Epithelial cell of alveolus of lung (primary cell): ENCODE data around the gene PFN3. TPM values are rescaled to one million over a fixed set of nuclear protein-coding genes. Genes with fewer than 3 reads are reported as not detected.

Source experiments
- total RNA-seq: library from RNA; depleted of rRNA; stranded (reverse); fragments of >200 nt; gene quantifications from 2 replicates; pipeline ENCODE4 v1.2.1, GENCODE V29; 2015

PFN3 gene, protein sequence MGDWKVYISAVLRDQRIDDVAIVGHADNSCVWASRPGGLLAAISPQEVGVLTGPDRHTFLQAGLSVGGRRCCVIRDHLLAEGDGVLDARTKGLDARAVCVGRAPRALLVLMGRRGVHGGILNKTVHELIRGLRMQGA
- total RNA-seq, result not detected in 2 replicates

DNA sequence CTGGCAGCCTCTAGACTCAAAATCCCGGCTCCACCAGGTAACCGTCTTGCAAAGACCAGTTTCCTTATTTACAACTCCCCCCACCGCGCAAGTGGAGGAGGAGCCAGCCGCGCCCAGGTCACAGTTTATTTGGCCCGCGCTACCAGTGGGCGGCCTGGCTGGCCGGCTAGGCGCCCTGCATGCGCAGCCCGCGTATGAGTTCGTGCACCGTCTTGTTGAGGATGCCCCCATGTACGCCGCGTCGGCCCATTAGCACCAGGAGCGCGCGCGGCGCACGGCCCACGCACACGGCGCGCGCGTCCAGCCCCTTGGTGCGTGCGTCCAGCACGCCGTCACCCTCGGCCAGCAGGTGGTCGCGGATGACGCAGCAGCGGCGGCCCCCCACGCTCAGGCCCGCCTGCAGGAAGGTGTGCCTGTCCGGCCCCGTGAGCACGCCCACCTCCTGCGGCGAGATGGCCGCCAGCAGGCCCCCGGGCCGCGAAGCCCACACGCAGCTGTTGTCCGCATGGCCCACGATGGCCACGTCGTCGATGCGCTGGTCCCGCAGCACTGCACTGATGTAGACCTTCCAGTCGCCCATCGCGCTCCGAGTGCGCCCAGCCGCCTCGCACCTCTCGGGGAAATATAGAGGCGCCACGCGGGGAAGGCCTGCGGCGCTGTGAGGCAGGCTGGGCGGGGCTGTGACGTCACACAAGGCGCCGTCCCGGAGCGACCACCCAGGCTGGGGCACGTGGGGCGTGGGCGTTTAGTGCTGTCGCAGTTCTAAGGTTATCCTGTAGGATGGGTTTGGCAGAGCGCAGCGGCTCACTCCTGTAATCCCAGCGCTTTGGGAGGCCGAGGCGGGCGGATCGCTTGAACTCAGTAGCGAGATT is at the start of gene PFN3:
TSS of gene PFN3 (minus strand) at position 665 of the 872 bp plus-strand sequence. CDS start at position 580, 85 bp downstream.

DNA sequence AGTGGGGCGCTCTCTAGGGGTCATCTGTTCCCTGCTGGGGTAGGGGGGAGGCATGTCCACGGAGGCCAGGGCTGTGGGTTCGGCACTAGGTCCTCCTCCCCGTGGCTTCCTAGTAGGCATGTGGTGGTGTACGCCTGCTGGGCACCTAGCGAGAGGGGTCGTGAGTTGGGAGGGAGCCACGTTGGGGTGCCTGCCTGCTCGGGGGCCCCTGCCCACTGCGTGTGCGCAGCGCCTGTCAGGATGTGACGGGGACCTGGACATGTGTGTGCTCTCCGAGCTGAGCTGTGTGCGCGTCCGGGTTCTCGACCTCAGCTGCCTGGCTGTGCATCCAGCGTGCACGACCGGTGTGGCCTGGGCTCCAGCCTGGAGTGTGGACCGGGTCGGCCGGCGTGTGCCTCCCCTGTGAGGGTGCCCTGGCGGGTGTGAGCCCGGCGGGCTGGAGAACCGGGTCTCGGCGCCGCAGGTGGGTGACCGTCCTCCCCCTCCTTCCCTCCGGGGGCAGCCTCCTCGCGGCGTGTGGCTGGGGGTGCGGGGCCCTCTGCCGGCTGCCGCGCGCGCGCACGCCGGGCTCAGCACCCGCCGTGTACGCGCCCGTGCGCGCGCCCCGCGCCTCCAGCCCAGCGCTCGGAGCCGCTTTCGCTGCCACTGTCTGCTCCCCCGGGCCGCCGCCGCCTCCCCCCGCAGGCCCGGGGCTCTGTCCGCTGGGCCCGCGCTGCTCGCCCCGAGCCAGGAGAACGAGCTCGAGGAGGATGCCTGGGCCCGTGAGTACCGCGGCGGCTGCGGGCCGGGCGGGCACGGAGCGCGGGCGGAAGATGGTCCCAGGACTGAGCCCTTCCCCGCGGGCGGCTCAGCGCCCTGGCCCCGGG is 46.0 kb upstream of the PFN3 start, which contains the start of gene PRR7:
TSS of gene PRR7 (plus strand) at position 615 of the 866 bp plus-strand sequence. CDS start 8,254 bp downstream, outside the sequence.

DNA sequence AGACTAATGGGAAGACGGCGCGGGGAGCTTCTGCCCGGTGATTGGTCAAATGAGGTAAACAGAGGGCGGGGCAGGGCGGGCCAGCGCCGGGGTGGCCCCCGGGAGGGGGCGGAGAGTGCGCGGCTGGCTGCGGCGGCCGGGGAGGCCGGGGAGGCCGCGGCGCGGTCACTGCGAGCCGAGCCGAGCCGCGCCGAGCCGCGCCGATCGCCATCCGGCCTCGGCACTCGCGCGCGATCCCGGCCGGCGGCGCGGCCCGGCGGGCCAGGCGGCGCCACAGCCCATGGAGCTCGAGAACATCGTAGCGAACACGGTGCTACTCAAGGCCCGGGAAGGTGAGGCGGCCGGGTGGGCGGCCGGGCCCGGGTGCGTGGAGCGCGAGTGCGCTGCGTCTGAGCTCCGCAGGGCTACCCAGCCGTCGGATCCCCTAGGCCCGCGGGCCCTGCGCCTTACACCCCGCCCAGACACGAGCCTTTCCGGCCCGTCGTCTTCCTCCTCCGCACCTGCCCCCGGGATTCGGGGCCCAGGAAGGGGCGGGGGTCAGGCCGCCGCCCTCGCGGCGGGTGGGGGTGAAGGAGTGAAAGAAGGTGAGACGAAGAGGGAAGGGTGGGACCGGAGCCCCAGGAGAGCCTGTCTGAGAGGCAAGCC is 26.2 kb upstream of the PFN3 start, which contains the start of gene GRK6:
TSS of gene GRK6 (plus strand) at position 111 of the 645 bp plus-strand sequence. CDS start at position 281, 170 bp downstream.

DNA sequence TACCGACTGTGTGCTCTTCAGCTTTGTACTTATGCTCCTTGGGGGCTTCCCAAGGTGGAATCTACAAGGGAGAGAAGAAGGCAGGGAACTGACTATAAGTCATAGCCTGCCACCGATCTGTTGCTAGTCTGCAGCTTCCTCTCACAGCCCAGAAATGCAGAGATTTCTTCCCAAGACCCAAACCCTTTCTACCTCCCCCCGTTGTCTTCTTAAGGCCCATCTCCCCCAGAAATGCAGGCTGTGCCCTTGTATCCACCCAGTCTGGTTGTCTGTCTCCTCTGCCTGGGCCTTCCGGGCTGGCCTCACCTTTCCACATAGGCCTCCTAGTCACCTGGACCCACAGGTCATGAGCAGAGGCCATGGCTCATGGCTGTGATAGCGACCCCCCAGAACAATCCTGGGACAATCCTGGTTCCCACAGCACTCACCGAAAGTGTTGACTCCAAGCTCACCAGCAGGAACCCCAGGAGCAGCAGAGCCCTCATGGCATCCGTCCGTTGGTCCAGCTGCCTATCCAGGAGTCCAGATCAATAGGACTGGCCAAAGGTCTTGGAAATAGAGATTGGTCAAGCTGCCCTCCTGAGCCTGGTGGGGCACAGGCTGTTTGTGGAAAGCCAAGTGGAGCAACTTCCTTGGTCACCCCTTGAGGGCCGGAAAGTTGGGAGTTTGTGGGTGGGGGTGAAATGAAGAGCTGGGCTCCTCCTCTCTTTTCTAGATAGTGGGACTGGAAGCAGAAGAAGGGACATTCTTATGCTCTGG is 8.8 kb upstream of the PFN3 start, which contains the start of gene F12:
TSS of gene F12 (minus strand) at position 522 of the 759 bp plus-strand sequence. CDS start at position 485, 37 bp downstream.

DNA sequence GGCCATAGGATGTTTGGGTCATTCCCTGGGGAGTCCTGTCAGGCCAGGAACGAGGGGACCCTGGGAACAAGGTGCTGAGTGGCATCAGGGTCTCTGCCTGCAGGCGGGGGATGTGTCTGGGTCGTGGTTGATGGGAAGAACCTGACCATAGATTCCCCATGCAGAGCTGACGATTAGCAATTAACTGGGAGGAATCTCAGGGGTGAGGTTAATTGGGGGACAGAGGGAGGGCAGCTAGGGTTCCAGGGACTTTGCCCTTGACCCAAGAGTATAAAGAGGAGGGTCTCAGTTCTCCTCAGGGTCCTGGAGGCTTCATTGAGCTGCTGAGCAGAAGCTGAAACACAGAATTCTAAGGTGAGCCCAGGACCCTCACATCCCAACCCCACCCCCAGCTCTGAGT is 16.3 kb downstream of the PFN3 start, which contains the start of gene SLC34A1:
TSS of gene SLC34A1 (plus strand) at position 301 of the 400 bp plus-strand sequence. CDS start 1,308 bp downstream, outside the sequence.

DNA sequence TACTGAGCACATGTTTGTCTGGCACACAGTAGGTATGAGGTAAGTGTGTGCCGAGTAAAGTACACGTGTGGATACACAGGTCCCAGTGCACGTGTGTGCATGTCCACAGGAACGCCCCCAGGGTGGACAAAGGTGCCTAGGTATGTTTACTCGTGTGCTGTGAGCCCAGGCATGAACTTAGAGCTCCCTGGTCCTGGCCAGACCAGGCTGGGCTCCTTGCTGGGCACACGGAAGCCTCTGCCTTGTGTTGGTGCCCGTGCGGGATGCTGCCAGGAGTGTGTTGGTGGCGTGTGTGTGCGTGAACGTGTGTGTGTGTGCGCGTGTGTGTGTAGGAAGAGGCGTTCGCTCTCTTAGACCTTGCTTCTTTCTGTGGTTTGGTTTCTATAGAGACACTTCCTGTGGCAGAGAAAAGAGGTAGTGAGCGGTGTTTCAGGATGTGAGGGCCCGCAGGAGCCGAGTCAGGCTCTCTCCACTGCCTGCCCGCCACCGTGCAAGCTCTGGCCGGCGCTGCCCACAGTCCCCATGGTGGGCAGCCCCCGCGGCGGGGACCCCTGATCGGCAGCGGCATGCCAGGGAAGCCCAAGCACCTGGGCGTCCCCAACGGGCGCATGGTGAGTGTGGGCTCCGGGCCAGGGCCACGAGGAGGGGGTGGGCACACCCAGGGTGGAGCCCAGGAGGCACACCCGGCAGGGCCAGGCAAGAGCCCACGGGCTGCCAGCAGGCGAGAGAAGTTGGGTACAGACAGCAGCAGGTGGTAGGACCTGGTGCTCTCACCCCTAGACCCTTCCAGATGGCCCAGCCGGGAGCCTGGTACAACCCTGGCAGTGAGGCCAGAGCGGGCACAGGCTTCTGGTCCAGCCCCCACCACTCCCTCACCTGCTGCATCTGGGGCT is 42.8 kb downstream of the PFN3 start, which contains the start of gene RGS14:
TSS of gene RGS14 (plus strand) at position 466 of the 893 bp plus-strand sequence. CDS start at position 567, 101 bp downstream.

DNA sequence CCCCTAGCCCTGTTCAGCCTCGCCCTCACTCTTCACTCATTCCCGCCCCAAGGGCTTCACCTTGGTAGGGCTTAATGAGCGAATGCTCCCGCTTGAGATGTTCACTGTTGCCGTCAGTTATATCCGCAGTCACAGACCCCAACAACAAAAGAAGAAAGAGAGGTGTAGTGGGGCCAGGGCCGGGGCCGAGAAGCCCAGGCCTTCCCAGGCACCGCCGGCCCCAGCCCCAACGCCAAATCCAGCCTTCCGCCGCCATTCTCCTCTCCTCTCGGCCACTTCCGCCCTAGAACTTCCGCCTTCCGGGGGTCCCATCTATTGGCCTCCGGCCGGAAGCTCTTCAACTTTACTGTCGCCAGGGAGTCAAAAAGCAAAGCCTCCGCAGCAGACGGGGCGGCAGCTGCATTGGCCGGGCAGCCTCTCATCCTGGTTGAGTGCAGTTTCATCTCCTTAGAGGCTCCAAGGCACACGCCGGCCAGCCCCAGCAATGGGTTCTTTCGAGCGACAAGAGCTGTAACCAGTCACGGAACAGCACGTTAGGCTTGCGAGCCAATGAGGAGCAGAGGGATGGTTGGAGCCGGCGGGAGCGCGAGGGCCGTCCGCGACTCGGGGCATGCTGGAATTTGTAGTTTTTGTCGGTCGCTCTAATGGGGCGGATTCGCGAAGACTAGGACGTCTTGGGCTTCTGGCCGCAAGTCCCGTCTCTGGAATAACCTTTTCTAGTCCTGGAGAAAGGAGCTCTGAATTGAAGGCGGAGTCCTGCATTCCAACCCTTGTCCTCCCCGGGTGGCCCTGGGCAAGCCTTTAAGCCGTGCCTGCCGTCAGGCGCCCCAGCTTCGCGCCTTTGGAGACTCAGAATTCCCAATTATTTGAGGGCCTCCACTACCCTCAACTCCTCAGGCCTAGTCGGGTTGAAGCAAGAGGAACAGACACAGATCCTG is 48.8 kb downstream of the PFN3 start, which contains the start of gene LMAN2:
TSS of gene LMAN2 (minus strand) at position 277 of the 938 bp plus-strand sequence. CDS start at position 256, 21 bp downstream.

Other genes starting within 250 kb of the PFN3 start
- 20.2 and 45.6 TPM in 2 replicates for gene RAB24, start 96.9 kb downstream of the PFN3 start, total RNA-seq
- 69.7 and 176 TPM in 2 replicates for gene PRELID1, start 96.9 kb downstream of the PFN3 start, total RNA-seq
- 21.7 and 30.7 TPM in 2 replicates for gene MXD3, start 88.8 kb downstream of the PFN3 start, total RNA-seq
- gene LMAN2, start 49.0 kb downstream of the PFN3 start, total RNA-seq, result 289 and 319 TPM in 2 replicates
- 3.9 and 10.3 TPM in 2 replicates for gene RGS14, start 42.7 kb downstream of the PFN3 start, total RNA-seq
- gene SLC34A1, start 16.2 kb downstream of the PFN3 start, total RNA-seq, result not detected in 2 replicates
- 0.40 and 1.0 TPM in 2 replicates for gene F12, start 8.9 kb upstream of the PFN3 start, total RNA-seq
- gene GRK6, start 26.0 kb upstream of the PFN3 start, total RNA-seq, result 19.8 and 37.6 TPM in 2 replicates
- gene PRR7, start 46.2 kb upstream of the PFN3 start, total RNA-seq, result 9.3 and 10.0 TPM in 2 replicates
- 125 and 211 TPM in 2 replicates for gene DBN1, start 73.0 kb upstream of the PFN3 start, total RNA-seq
- gene PDLIM7, start 96.9 kb upstream of the PFN3 start, total RNA-seq, result 216 and 501 TPM in 2 replicates
- 0.91 and 1.5 TPM in 2 replicates for gene DOK3, start 109.2 kb upstream of the PFN3 start, total RNA-seq
- 92.1 and 136 TPM in 2 replicates for gene DDX41, start 116.3 kb upstream of the PFN3 start, total RNA-seq
- 16.0 and 77.8 TPM in 2 replicates for gene FAM193B, start 153.9 kb upstream of the PFN3 start, total RNA-seq
- 172 and 235 TPM in 2 replicates for gene TMED9, start 191.5 kb upstream of the PFN3 start, total RNA-seq
- 27.5 and 47.4 TPM in 2 replicates for gene B4GALT7, start 199.5 kb upstream of the PFN3 start, total RNA-seq